ENCODE measurements around the gene WDSUB1.

DNA sequence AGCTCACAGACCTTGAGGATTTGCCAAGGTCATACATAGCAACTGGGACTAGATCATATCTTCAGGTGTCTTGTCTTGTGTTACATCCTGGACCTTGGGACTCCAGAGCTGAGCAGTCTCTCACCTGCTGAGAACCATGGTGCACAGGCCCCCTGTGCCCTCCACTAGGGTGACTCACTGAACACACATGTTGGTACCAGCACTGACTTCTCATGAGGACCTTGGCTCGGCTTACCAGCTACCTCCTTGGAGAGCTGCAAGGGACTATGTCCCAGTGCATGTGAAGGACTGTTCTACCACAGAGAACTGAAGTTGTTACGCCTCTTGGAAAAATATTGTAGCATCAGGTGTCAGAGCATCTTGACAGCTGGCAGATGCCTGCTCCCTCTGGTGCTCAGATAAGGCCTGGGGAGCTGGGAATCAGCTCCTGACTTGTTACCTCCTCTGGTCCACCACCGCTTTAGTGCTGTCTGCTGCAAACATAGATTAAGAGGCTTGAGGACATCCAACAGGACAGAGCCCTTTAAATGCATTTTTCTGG, 72.1 kb downstream of the WDSUB1 start:
- TF ChIP-seq EZH2 (IDR thresholded peaks at IDR 0.05; ENCODE audit: borderline replicate concordance) (no peak), EZH2phosphoT487 (IDR thresholded peaks at IDR 0.05; ENCODE audit: low read depth, severe bottlenecking, unreplicated experiment) (no peak)
- TF ChIP-seq, protein P1, sequence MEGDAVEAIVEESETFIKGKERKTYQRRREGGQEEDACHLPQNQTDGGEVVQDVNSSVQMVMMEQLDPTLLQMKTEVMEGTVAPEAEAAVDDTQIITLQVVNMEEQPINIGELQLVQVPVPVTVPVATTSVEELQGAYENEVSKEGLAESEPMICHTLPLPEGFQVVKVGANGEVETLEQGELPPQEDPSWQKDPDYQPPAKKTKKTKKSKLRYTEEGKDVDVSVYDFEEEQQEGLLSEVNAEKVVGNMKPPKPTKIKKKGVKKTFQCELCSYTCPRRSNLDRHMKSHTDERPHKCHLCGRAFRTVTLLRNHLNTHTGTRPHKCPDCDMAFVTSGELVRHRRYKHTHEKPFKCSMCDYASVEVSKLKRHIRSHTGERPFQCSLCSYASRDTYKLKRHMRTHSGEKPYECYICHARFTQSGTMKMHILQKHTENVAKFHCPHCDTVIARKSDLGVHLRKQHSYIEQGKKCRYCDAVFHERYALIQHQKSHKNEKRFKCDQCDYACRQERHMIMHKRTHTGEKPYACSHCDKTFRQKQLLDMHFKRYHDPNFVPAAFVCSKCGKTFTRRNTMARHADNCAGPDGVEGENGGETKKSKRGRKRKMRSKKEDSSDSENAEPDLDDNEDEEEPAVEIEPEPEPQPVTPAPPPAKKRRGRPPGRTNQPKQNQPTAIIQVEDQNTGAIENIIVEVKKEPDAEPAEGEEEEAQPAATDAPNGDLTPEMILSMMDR (IDR thresholded peaks at IDR 0.05; ENCODE audit: poor library complexity): no peak
